NCI-H2227 treated with DMSO at 0.1 percent for 48 hours (cell line): ENCODE data around the gene LIN28B.
"Not testable (repeated sequence)": the region's sequence is repeated elsewhere in the genome, so short reads cannot be mapped to it uniquely, and the experiment has no call there.

Experiments used
- DNase-seq: peaks from one replicate; lab custom pipeline; 2025; lab: John Stamatoyannopoulos, UW

Gene LIN28B

GRCh38 chr6:104955927-104956730 is 778 bp upstream of the LIN28B start:
- peak; percentile 48 for DNase-seq

DNA sequence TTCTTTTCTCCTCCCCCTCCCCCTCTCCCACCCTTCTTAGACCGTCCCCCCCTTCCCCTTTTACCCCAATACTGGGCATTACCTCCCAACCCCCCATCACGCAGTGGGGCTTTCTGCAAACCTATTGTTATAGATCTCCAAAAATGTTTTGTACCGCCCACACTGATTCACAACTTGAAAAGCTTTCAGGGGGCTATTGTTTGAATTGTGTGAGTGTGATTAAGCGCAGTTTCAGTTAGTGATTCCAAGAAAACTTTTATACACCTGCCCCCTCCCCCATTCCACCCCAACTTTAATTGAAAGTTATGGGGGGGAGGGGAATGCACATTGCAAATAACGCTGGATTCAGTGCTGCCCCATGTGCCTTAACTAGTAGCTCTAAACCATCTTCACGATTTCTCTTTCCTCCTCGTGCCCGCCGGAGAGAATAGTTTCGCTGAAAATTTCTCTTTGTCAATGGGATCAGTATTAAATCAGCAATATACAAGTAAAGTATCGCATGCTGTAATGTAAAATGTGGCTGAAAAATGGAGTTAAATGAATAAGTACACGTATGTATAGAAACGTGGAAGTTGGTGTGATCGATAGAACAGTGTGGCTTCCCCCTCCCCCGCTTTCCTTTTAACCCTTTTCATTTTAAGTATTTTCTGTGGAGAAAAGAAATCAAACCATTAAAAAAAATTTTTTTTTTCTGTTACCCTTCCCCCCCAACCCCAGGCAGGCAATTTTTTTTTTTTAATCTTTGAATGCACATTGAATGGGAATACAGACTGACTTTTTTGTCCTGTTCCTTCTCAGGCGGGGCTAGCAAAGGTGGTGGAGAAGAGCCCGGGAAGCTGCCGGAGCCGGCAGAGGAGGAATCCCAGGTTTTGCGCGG is 632 bp downstream of the LIN28B start:
- peak; percentile 65 for DNase-seq

GRCh38 chr6:104958178-104959025 is 1.5 kb downstream of the LIN28B start:
- DNase-seq, result no peak

GRCh38 chr6:104959026-104959858 is 2.3 kb downstream of the LIN28B start:
- no peak for DNase-seq

DNA sequence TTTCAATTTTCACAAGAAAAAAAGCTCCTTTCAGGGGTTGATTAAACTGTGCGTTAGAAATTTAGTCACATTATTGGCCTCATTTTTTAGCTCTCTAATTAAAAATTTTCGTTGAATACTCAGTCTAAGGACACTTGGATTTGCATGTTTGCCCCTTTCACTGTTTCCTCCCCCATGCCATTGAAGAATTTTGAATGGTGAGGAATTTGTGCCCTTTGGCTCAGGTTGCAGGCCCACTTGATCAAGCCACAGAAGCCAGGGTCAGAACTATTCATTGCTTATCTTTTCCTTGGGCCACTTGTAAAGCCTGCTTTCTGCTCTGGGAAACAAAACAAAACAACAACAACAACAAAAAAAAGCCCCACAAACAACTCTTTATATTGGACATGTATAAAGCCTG is 12.2 kb downstream of the LIN28B start:
- DNase-seq, result no peak

- no peak for DNase-seq
Observed at GRCh38 chr6:104969785-104970581, 13.1 kb downstream of the LIN28B start.

GRCh38 chr6:104973404-104973803 is 16.5 kb downstream of the LIN28B start:
- no peak for DNase-seq

DNA sequence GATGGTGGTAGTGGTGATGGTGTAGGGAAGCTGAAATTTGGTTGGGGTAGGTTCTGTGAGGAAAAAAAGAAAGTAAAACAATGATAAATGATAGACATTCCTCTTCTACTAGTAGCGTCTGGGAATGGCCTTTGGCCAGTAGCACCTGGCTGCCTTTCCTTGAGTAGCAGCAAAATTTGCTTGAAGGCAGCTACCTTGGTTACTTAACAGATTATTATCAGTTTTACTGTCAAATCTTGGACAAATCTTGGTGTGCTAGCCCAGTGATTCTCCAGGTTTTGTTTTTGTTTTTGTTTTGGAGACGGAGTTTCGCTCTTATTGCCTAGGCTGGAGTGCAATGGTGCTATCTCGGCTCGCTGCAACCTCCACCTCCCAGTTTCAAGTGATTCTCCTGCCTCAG is 26.4 kb downstream of the LIN28B start:
- no peak for DNase-seq

DNA sequence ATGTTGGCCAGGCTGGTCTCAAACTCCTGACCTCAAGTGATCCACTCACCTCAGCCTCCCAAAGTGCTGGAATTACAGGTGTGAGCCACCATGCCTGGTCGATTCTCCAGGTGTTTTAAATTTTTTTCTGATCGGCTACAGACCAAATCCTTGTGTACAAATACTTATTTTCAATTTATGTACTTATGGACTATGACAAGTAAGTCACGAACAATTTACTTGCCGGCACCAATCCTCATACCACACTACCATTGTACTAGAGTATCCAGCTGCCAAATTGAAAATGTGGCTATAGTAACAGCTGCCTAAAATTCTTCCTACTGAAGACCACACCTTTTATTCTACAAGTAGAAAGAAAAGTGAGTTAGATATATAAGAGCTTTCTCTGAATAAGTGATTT is 26.9 kb downstream of the LIN28B start:
- DNase-seq, result no peak

DNA sequence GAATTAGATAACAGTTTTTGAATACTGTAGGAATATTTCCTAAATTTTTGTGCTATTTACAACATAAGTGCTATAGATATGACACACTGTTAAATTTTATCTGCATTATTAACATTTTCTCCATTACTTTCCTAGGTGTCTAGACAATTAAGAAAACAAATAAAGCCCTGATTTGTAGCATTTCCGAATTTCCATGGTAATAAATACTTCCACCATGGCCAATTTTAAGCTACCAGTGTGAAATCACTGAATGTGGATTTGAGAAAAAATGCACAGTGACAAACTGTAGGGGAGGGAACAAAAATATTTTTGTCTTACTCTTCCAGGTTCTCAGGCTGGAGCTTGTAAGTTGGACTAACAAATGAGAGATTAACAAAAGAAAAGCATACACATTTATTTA is 27.9 kb downstream of the LIN28B start:
- no peak for DNase-seq

DNA sequence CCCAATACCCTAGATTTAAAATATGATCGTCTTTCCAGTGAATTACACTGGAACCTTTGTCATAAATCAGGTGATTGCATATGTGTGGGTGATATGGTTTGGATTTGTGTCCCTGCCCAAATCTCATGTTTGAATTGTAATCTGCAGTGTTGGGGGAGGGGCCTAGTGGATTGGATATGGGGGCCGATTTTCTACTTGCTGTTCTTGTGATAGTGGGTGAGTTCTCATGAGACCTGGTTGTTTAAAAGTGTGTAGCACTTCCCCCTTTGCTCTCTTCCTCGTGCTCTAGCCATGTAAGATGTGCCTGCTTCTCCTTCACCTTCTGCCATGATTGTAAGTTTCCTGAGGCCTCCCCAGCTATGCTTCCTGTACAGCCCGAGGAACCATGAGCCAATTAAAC is 29.0 kb downstream of the LIN28B start:
- not testable (repeated sequence) for DNase-seq

GRCh38 chr6:104986625-104987024 is 29.7 kb downstream of the LIN28B start:
- DNase-seq, result no peak

- no peak for DNase-seq
Observed at GRCh38 chr6:104987218-104987617, 30.3 kb downstream of the LIN28B start.

DNA sequence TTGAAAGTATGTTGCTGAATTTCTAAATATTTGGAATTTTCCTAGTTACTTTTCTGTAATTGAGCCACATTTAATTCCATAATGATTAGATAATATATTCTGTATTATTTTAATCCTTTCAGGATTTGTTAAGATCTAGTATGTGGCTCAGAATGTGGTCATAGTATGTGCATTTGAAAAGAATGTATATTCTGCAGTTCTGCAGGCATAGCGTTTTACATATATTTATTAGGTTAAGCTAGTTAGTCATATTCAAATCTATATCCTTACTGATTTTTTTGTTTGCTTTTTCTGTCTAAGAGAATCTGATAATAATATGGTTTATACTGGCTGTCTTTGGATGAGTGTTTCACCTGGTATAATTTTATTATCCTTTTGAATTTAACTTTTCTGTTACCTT is 33.2 kb downstream of the LIN28B start:
- no peak for DNase-seq

GRCh38 chr6:104991062-104991461 is 34.2 kb downstream of the LIN28B start:
- not testable (repeated sequence) for DNase-seq

GRCh38 chr6:104993576-104993975 is 36.7 kb downstream of the LIN28B start:
- DNase-seq, result not testable (repeated sequence)

DNA sequence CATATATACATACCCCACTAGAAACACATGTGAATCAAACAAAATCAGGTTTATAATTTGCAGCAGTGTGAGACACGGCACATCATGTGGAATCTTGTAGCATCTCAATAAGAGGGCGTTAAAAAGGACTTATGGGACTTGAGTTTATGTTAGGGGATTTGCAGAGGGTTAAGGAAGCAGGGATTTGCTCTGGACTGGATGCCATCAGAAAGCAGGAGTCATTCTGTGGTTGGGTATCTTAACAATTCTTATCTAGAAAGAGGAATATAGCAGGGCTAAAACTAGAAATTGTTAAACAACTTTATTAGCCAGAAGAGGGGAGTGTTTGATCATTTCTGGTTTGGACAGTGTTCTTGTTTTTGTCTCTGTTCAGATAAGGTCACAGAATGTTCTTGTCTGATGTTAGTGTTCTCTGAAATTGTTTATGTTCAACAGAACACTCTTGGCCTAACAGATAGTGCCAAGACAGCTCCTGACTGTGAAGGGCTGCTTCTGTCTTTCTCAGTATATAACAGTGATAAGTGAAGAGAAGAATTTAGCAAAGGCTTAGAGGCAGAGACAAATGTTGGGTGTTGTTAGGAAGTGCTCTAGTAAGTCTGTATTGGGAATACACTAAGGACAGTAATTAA is 39.2 kb downstream of the LIN28B start:
- DNase-seq, result no peak

DNA sequence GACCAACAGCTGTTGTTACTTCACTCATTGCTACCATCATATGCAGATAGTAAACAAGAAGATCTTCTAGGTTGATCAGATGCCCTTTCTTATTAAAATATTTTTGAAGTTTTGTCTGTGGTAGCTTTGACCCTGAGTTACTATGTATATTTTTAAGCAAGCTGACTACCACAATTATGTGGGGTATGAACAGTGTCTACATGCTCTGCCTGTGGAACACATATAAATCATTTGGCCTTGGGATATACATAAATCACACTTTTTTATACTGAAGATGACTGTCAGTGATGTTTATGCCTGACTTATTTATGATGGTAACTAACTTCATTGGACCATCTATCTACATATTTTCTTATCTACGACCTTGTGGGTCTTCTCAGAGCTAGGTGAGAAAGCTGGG is 44.2 kb downstream of the LIN28B start:
- DNase-seq, result no peak

DNA sequence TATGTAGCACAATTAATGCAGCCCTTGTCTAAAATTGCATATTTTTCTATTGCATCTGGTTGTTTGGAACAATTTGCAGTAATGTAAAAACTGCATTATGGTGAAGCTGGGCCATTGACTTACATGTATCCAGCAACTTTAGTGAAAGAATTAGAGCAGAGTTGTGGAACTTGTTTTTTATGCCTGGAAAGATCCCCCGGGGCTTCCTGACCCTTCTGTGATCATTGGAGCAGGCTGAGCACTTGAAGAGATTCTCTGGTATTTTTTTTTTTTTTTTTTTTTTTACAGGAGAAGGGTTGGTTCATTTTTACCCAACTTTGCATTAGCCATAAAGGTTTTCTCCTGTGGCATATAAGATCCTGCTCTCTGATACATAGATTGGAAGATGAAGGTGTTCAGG is 45.0 kb downstream of the LIN28B start:
- DNase-seq, result no peak

DNA sequence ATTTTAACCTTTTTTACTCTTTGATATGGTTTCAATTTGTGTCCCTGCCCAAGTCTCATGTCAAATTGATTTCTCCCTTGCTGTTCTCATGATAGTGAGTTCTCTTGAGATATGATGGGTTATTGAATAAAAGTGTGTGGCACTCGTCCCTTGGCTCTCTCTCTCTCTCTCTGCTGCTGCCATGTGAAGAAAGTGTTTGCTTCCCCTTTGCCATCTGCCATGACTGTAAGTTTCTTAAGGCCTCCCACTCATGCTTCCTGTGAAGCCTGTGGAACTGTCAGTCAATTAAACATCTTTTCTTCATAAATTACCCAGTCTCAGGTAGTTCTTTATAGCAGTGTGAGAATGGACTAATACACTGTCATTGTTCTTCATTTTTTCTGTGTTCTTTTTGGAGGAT is 48.5 kb downstream of the LIN28B start:
- DNase-seq, result no peak
